ENCODE data around the gene FILIP1L.

Gene FILIP1L

DNA sequence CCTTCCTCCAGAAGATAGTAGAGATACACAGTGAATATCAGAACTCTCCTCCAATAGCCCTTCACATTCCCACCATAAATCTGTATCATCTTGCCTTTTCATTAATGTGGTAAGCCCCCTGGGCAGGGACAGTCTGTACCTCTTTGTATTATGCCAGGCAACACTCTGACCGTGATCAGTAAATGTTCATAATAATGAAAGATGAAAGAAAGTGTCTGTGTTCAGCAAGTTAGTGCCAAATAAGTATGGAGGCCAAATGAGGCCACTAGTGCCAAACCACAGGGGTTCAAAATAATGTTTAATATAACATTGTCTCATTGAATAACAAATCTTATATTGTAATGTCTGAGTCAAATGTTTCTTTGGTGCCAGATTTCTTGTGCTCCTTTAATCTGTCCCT, 192.3 kb downstream of the FILIP1L start:
- Histone ChIP-seq H3K4me3 (ENCODE audit: low read depth in 1 of 2, low read length in 1 of 2) (no peak overlapping the region), H3K27me3 (no peaks in the 10 kb centered on the region), H3K9me3 (no peaks in the 10 kb centered on the region), H3K36me3 (no peaks in the 10 kb centered on the region), H3K27ac (no peak overlapping the region), H3K4me1 (ENCODE audit: control insufficient read depth in 1 of 2, insufficient read depth in 1 of 2, low read depth in 1 of 2, low read length in 1 of 2) (peaks cover 0 to 7% of the 10 kb centered on the region in 2 experiments)
- TF ChIP-seq, protein P1, sequence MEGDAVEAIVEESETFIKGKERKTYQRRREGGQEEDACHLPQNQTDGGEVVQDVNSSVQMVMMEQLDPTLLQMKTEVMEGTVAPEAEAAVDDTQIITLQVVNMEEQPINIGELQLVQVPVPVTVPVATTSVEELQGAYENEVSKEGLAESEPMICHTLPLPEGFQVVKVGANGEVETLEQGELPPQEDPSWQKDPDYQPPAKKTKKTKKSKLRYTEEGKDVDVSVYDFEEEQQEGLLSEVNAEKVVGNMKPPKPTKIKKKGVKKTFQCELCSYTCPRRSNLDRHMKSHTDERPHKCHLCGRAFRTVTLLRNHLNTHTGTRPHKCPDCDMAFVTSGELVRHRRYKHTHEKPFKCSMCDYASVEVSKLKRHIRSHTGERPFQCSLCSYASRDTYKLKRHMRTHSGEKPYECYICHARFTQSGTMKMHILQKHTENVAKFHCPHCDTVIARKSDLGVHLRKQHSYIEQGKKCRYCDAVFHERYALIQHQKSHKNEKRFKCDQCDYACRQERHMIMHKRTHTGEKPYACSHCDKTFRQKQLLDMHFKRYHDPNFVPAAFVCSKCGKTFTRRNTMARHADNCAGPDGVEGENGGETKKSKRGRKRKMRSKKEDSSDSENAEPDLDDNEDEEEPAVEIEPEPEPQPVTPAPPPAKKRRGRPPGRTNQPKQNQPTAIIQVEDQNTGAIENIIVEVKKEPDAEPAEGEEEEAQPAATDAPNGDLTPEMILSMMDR (IDR thresholded peaks at IDR 0.05): no peak

DNA sequence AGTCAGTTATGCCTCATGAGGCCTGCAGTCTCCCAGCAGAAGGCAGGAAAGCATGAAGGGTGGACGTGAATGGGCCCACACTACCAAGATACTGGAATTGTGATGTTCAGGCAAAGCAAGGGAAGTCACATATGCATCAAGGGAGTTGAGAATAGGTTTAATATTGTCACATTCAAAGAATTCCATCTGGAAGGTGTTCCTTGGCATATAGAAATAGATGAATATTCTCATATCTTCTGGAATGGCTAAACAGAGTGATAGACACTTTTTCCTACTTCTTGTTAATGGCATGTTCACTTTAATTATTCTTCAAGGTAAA, 193.0 kb downstream of the FILIP1L start:
- Histone ChIP-seq H3K27me3 (no peaks in the 10 kb centered on the region), H3K27ac (no peak overlapping the region)
- TF ChIP-seq, protein P1 (IDR thresholded peaks at IDR 0.05): no peak

DNA sequence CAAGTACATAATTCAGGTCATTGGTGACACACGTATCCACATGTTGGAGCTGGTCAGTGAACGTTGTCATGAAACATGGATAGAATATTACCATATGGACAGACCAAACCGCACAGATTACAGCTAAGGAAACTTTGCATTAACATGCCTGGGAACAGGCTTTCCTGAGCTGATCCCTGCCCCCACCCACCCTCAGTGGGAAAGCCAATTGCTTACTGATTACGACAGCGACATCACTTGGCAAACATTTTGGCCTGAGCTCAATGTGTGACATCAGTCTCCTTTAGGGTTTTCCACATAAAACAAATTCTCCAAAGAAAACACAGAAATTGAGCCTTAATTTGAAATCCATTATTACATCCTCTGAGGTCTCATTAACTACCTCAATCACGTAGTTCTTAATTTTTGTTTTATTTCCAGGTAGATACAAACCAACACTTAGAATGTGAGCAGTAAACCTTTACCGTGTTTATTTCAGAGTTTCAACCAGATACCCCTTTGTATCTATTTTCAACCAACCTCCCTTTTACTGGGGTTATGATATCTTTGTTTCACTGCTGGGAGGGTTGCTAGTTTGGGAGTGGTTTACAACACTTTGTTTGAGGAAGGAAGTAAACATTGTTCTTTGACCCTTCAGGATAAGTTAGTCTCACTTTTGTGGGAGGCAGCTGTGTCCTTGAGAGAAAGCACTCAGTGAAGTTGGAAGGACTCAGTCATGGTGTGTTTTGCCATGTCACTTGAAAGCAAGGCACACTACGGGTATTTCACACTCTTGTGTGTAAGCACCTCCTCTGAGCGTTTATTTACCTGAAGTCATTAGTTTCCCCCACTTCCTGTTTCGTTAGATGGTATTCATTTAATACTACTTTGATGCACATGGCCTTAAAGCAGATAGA, 193.6 kb downstream of the FILIP1L start:
- Histone ChIP-seq H3K9me3 (no peaks in the 10 kb centered on the region), H3K27me3 (no peaks in the 10 kb centered on the region), H3K27ac (no peak overlapping the region), H3K4me1 (ENCODE audit: control insufficient read depth in 1 of 2, insufficient read depth in 1 of 2, low read depth in 1 of 2, low read length in 1 of 2) (peaks cover 0 to 7% of the 10 kb centered on the region in 2 experiments), H3K36me3 (no peaks in the 10 kb centered on the region), H3K4me3 (ENCODE audit: low read depth in 1 of 2, low read length in 1 of 2) (no peak overlapping the region)
- TF ChIP-seq, protein P1 (IDR thresholded peaks at IDR 0.05): no peak

More for the DNA sequence above, 193.0 kb downstream of the FILIP1L start:
- Histone ChIP-seq H3K4me3 (ENCODE audit: low read depth in 1 of 2, low read length in 1 of 2) (no peak overlapping the region), H3K4me1 (ENCODE audit: control insufficient read depth in 1 of 2, insufficient read depth in 1 of 2, low read depth in 1 of 2, low read length in 1 of 2) (peaks cover 0 to 7% of the 10 kb centered on the region in 2 experiments), H3K36me3 (no peaks in the 10 kb centered on the region), H3K9me3 (no peaks in the 10 kb centered on the region)

DNA sequence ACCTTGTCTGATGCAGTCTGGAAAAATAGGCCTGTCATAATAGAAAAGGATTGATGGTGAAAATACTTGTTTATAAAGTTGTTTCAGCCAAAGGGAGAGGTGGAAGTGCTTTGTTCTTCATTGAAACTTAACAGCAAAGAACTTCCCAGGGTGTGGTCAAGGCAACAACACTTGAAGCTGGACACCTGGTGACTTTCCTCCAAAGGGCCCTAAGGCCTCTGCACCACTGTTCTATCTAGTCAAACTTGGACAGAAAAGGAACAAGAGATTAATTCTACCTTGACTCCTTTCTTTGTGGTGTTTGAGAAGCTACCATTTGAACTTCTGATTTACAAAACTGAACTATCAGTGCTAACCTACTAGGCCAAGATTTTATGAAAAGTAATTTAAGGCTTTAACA, 194.6 kb downstream of the FILIP1L start:
- Histone ChIP-seq H3K4me1 (ENCODE audit: control insufficient read depth in 1 of 2, insufficient read depth in 1 of 2, low read depth in 1 of 2, low read length in 1 of 2) (peaks cover 0 to 7% of the 10 kb centered on the region in 2 experiments), H3K27ac (no peak overlapping the region), H3K27me3 (no peaks in the 10 kb centered on the region), H3K9me3 (no peaks in the 10 kb centered on the region), H3K36me3 (no peaks in the 10 kb centered on the region), H3K4me3 (ENCODE audit: low read depth in 1 of 2, low read length in 1 of 2) (no peak overlapping the region)
- TF ChIP-seq, protein P1 (IDR thresholded peaks at IDR 0.05): no peak

DNA sequence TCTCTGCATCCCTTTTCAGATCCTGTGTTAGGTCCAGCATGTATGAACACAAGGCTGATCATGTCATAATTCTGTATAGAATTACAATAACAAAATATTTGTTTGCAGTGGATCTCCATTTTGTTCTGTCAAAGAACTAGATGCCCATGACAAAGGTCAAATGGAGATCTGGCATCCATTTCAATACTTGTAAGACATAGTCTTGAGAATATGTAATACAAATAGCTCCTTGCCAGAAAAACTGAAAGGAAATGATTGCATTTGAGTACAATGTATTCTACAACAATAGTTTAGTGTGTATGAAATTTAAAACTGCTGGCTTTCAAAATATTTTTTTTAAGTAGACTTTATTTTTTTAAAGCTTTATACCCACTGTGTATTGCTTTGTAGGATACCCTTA, 195.6 kb downstream of the FILIP1L start:
- Histone ChIP-seq H3K36me3 (no peaks in the 10 kb centered on the region), H3K27me3 (no peaks in the 10 kb centered on the region), H3K27ac (no peak overlapping the region), H3K4me1 (ENCODE audit: control insufficient read depth in 1 of 2, insufficient read depth in 1 of 2, low read depth in 1 of 2, low read length in 1 of 2) (peaks cover 0 to 7% of the 10 kb centered on the region in 2 experiments), H3K4me3 (ENCODE audit: low read depth in 1 of 2, low read length in 1 of 2) (no peak overlapping the region), H3K9me3 (no peaks in the 10 kb centered on the region)
- TF ChIP-seq, protein P1 (IDR thresholded peaks at IDR 0.05): no peak

Data from neutrophil (primary cell).